ENCODE measurements around the gene TANGO6.

The TANGO6 gene

GRCh38 chr16:68910051-68910450 lies 66.7 kb downstream of the TANGO6 start:
- Histone ChIP-seq H3K9ac (ENCODE audit: low read length) (no peak overlapping the region), H3K79me2 (ENCODE audit: low read length) (no peaks in the 10 kb centered on the region), H2AFZ (ENCODE audit: low read length) (no peak overlapping the region), H3K27ac (ENCODE audit: low read length) (no peak overlapping the region), H3K9me2 (replicated peaks; ENCODE audit: insufficient read depth, low read length) (no peaks in the 10 kb centered on the region), H3K4me2 (ENCODE audit: low read depth, low read length) (no peak overlapping the region), H3K9me3 (replicated peaks; ENCODE audit: insufficient read depth, low read length) (no peaks in the 10 kb centered on the region), H3K27me3 (replicated peaks; ENCODE audit: insufficient read depth, low read length) (no peaks in the 10 kb centered on the region), H4K20me1 (ENCODE audit: insufficient read depth, low read length) (no peaks in the 10 kb centered on the region), H3K4me1 (ENCODE audit: low read length) (no peaks in the 10 kb centered on the region), H3K36me3 (replicated peaks; ENCODE audit: insufficient read depth, low read length) (no peaks in the 10 kb centered on the region), H3F3A (ENCODE audit: insufficient read depth, low read length) (no peaks in the 10 kb centered on the region), H3K4me3 (ENCODE audit: low read length) (no peak overlapping the region)
- no peak for TF ChIP-seq EZH2 (optimal IDR thresholded peaks at IDR 0.05; ENCODE audit: low read depth, low read length)
- TF ChIP-seq CTCF (IDR thresholded peaks at IDR 0.05; ENCODE audit: low read length) = no peak
- no peak for TF ChIP-seq EZH2phosphoT487 (IDR thresholded peaks at IDR 0.05; ENCODE audit: low read length)
- DNase-seq = no peak

GRCh38 chr16:68915589-68915988 lies 72.3 kb downstream of the TANGO6 start:
- no peaks in the 10 kb centered on the region for H3K9me3 ChIP-seq (replicated peaks; ENCODE audit: insufficient read depth, low read length)
- no peak overlapping the region for H3K4me2 ChIP-seq (ENCODE audit: low read depth, low read length)
- H3K79me2 ChIP-seq (ENCODE audit: low read length) = no peaks in the 10 kb centered on the region
- no peak overlapping the region for H3K4me3 ChIP-seq (ENCODE audit: low read length)
- no peaks in the 10 kb centered on the region for H3K9me2 ChIP-seq (replicated peaks; ENCODE audit: insufficient read depth, low read length)
- H3K9ac ChIP-seq (ENCODE audit: low read length) = no peak overlapping the region
- no peaks in the 10 kb centered on the region for H4K20me1 ChIP-seq (ENCODE audit: insufficient read depth, low read length)
- no peak overlapping the region for H3K27ac ChIP-seq (ENCODE audit: low read length)
- no peak for DNase-seq
- TF ChIP-seq EZH2 (optimal IDR thresholded peaks at IDR 0.05; ENCODE audit: low read depth, low read length) (no peak), EZH2phosphoT487 (IDR thresholded peaks at IDR 0.05; ENCODE audit: low read length) (no peak), CTCF (IDR thresholded peaks at IDR 0.05; ENCODE audit: low read length) (no peak)
- no peaks in the 10 kb centered on the region for H3K36me3 ChIP-seq (replicated peaks; ENCODE audit: insufficient read depth, low read length)
- H3K4me1 ChIP-seq (ENCODE audit: low read length) = no peaks in the 10 kb centered on the region
- H3K27me3 ChIP-seq (replicated peaks; ENCODE audit: insufficient read depth, low read length) = no peaks in the 10 kb centered on the region
- no peaks in the 10 kb centered on the region; the same call in 1 of the 2 replicates for H3F3A ChIP-seq (ENCODE audit: insufficient read depth, low read length)
- no peak overlapping the region for H2AFZ ChIP-seq (ENCODE audit: low read length)

- TF ChIP-seq EZH2phosphoT487 (IDR thresholded peaks at IDR 0.05; ENCODE audit: low read length) = no peak
- TF ChIP-seq CTCF (IDR thresholded peaks at IDR 0.05; ENCODE audit: low read length) = no peak
- no peak for TF ChIP-seq EZH2 (optimal IDR thresholded peaks at IDR 0.05; ENCODE audit: low read depth, low read length)
- Histone ChIP-seq H3K9me3 (replicated peaks; ENCODE audit: insufficient read depth, low read length) (no peaks in the 10 kb centered on the region), H3K27ac (ENCODE audit: low read length) (no peak overlapping the region), H2AFZ (ENCODE audit: low read length) (no peak overlapping the region), H3K36me3 (replicated peaks; ENCODE audit: insufficient read depth, low read length) (no peaks in the 10 kb centered on the region), H4K20me1 (ENCODE audit: insufficient read depth, low read length) (no peaks in the 10 kb centered on the region), H3F3A (ENCODE audit: insufficient read depth, low read length) (no peaks in the 10 kb centered on the region; the same call in 1 of the 2 replicates), H3K4me3 (ENCODE audit: low read length) (no peak overlapping the region), H3K4me2 (ENCODE audit: low read depth, low read length) (no peak overlapping the region), H3K9ac (ENCODE audit: low read length) (no peak overlapping the region), H3K9me2 (replicated peaks; ENCODE audit: insufficient read depth, low read length) (no peaks in the 10 kb centered on the region), H3K4me1 (ENCODE audit: low read length) (no peaks in the 10 kb centered on the region), H3K27me3 (replicated peaks; ENCODE audit: insufficient read depth, low read length) (no peaks in the 10 kb centered on the region), H3K79me2 (ENCODE audit: low read length) (no peaks in the 10 kb centered on the region)
- no peak for DNase-seq
Measured at GRCh38 chr16:68917541-68917940, 74.2 kb downstream of the TANGO6 start.

Data from MM.1S (cell line).